Sigmoid colon (tissue), 7 donors: ENCODE measurements around the gene PARP8. TPM values are rescaled to one million over a fixed set of nuclear protein-coding genes. Genes with fewer than 3 reads are reported as not detected.
A peak's percentile ranks its signal among the peaks of the same experiment; 100 is the strongest.
"Not testable (repeated sequence)": the region's sequence is repeated elsewhere in the genome, so short reads cannot be mapped to it uniquely, and the experiment has no call there.

Experiments
- DNase-seq: peaks from one replicate; pipeline ENCODE4 v3.0.0-alpha.2; 2019
- H3K27ac ChIP-seq, 4 donors: fragments of 200-600 bp; sonication (generic); one replicate each; pipeline ENCODE4 v1.5.1; 2016 to 2019; ENCODE audit warnings: mild to moderate bottlenecking in 1 of 4
- H3K27me3 ChIP-seq, 3 donors: fragments of 200-600 bp; sonication (generic); one replicate each; pipeline ENCODE4 v1.5.1; 2019; ENCODE audit warnings: mild to moderate bottlenecking in 1 of 3
- H3K36me3 ChIP-seq, 4 donors: fragments of 200-600 bp; sonication (generic); one replicate each; pipeline ENCODE4 v1.5.1; 2016 to 2019
- H3K4me1 ChIP-seq, 4 donors: fragments of 200-600 bp; sonication (generic); one replicate each; pipeline ENCODE4 v1.5.1; 2017 to 2019
- H3K4me3 ChIP-seq, 4 donors: fragments of 200-600 bp; sonication (generic); one replicate each; pipeline ENCODE4 v1.5.1; 2017 to 2019; ENCODE audit warnings: mild to moderate bottlenecking in 2 of 4, moderate library complexity in 1 of 4
- H3K9me3 ChIP-seq, 4 donors: fragments of 200-600 bp in 3 of 4; sonication (generic) in 3 of 4; one replicate each; pipeline versions ENCODE4 v1.5.1 to v1.6.1; 2013 to 2019
- CTCF ChIP-seq, 4 experiments: fragments of 450-650 bp in 3 of 4; fragments of 200-600 bp in 1 of 4; IDR thresholded peaks; one replicate each; pipeline ENCODE4 v1.5.1; 2016 to 2019; ENCODE audit warnings: antibody characterized with exemption in 4 of 4, mild to moderate bottlenecking in 3 of 4, moderate library complexity in 2 of 4
- EP300 ChIP-seq, 4 donors: sonication (generic); formaldehyde crosslinking; IDR thresholded peaks; one replicate each; pipeline ENCODE4 v1.6.1; 2017; ENCODE audit warnings: antibody characterized with exemption in 4 of 4
- POLR2A ChIP-seq, 2 donors: fragments of 450-650 bp; IDR thresholded peaks; one replicate each; pipeline ENCODE4 v1.6.1; 2016; ENCODE audit warnings: antibody characterized with exemption in 2 of 2, mild to moderate bottlenecking in 2 of 2, moderate library complexity in 2 of 2
- POLR2AphosphoS5 ChIP-seq, 4 donors: sonication (generic); formaldehyde crosslinking; IDR thresholded peaks; one replicate each; pipeline ENCODE4 v1.6.1; 2017; ENCODE audit warnings: antibody characterized with exemption in 4 of 4
- WGBS, 2 donors: extraction: QIAGEN DNeasy Blood & Tissue Kit; methylation state at CpG; one replicate each; pipeline ENCODE4 v1.1.7; 2013; 5-methylcytosine and 5-hydroxymethylcytosine counted together
- intact Hi-C: fragments of 100-400 bp; cut with DNase I; formaldehyde crosslinking; loops from one replicate; pipeline ENCODE4 v1.15.1; 2023
- polyA plus RNA-seq, 3 donors: library from polyadenylated mRNA; stranded (reverse); fragments of 200-250 nt; gene quantifications; one replicate each; pipeline ENCODE4 v1.2.3, GENCODE V29; 2013
- total RNA-seq, 4 donors: library from RNA; depleted of rRNA; stranded (reverse); fragments of >200 nt; gene quantifications; one replicate each; pipeline ENCODE4 v1.1.0, GENCODE V29; 2016
- donor health status: healthy with polysubstance abuse.
- donor health status: Bipolar disorder and iron deficiency.
- donor health status: healthy.

The PARP8 gene
- 10 to 100 TPM in 3 of 4 donors, 1 to 10 TPM in 1; 9.3 to 26.9 (median 14.9) TPM for total RNA-seq
- polyA plus RNA-seq, result 10 to 100 TPM in 1 of 3 donors, 1 to 10 TPM in 2; 1.8 to 13.6 (median 4.8) TPM

- peak; percentile 78 for DNase-seq
- Histone ChIP-seq H3K36me3 (no peaks in the 10 kb centered on the region), H3K4me1 (peaks cover 0 to 25% (median 10%) of the 10 kb centered on the region in 4 donors), H3K27ac (peak within 1 kb of the TSS; percentile 79 to 89 (median 83)), H3K27me3 (no peaks in the 10 kb centered on the region), H3K9me3 (no peaks in the 10 kb centered on the region), H3K4me3 (peak within 1 kb of the TSS; percentile 77 to 98 (median 86))
- TF ChIP-seq POLR2AphosphoS5 (IDR thresholded peaks at IDR 0.05) (peak in 2 of 4 donors; percentile 13 to 30), EP300 (IDR thresholded peaks at IDR 0.05) (no peak)
- intact Hi-C loops, result loop anchor here (5.0 kb wide), 1 partner anchor 86 kb away; no protein-coding TSS in a partner anchor
- WGBS, 2 donors, result 0 to 1% methylated on average over 66 of the region's 66 CpGs
These were observed at the start of gene PARP8 for GRCh38 chr5:50666261-50667022. Gene PARP8, plus strand, starts transcription at chr5:50666637. Its CDS starts 459 bp downstream, at chr5:50667096.

- TF ChIP-seq POLR2A (IDR thresholded peaks at IDR 0.05) (no peak), EP300 (IDR thresholded peaks at IDR 0.05) (no peak), CTCF (IDR thresholded peaks at IDR 0.05) (no peak), POLR2AphosphoS5 (IDR thresholded peaks at IDR 0.05) (no peak)
- Histone ChIP-seq H3K9me3 (no peaks in the 10 kb centered on the region), H3K27ac (no peak overlapping the region), H3K36me3 (no peaks in the 10 kb centered on the region), H3K4me1 (no peaks in the 10 kb centered on the region), H3K27me3 (no peaks in the 10 kb centered on the region), H3K4me3 (no peak overlapping the region)
- intact Hi-C loops, result no loop called here
- DNase-seq, result no peak
- WGBS, 2 donors, result 61 to 79% methylated on average over 3 of the region's 3 CpGs
These were observed 42.8 kb upstream of the PARP8 start for GRCh38 chr5:50623666-50624065.

- DNase-seq, H3K27me3 ChIP-seq, intact Hi-C loops, H3K36me3 ChIP-seq, H3K4me3 ChIP-seq, H3K4me1 ChIP-seq, H3K9me3 ChIP-seq, H3K27ac ChIP-seq: not testable (repeated sequence)
- WGBS, 2 donors, result 51 to 67% methylated on average over 2 of the region's 2 CpGs
These were observed 31.6 kb upstream of the PARP8 start for GRCh38 chr5:50634866-50635265.

GRCh38 chr5:50637576-50637975, 28.9 kb upstream of the PARP8 start:
- DNase-seq, H3K4me1 ChIP-seq, H3K4me3 ChIP-seq, intact Hi-C loops, H3K9me3 ChIP-seq, H3K27ac ChIP-seq, H3K36me3 ChIP-seq, H3K27me3 ChIP-seq: not testable (repeated sequence)
- WGBS, 2 donors, result 67 to 72% methylated on average over 2 of the region's 2 CpGs

GRCh38 chr5:50646591-50646990, 19.8 kb upstream of the PARP8 start:
- TF ChIP-seq EP300 (IDR thresholded peaks at IDR 0.05) (no peak), POLR2AphosphoS5 (IDR thresholded peaks at IDR 0.05) (no peak), POLR2A (IDR thresholded peaks at IDR 0.05) (no peak), CTCF (IDR thresholded peaks at IDR 0.05) (no peak)
- Histone ChIP-seq H3K27ac (no peak overlapping the region), H3K9me3 (no peaks in the 10 kb centered on the region), H3K4me3 (no peak overlapping the region), H3K36me3 (no peaks in the 10 kb centered on the region), H3K4me1 (no peaks in the 10 kb centered on the region), H3K27me3 (no peaks in the 10 kb centered on the region)
- intact Hi-C loops, result no loop called here
- WGBS, 2 donors, result 60 to 83% methylated on average over 3 of the region's 3 CpGs
- DNase-seq, result no peak

GRCh38 chr5:50647726-50648125, 18.7 kb upstream of the PARP8 start:
- intact Hi-C loops, result no loop called here
- no peaks in the 10 kb centered on the region for H3K4me1 ChIP-seq
- TF ChIP-seq POLR2AphosphoS5 (IDR thresholded peaks at IDR 0.05) (no peak), POLR2A (IDR thresholded peaks at IDR 0.05) (no peak), EP300 (IDR thresholded peaks at IDR 0.05) (no peak), CTCF (IDR thresholded peaks at IDR 0.05) (no peak)
- no peak overlapping the region for H3K4me3 ChIP-seq
- no peaks in the 10 kb centered on the region for H3K36me3 ChIP-seq
- no peak for DNase-seq
- H3K9me3 ChIP-seq, result no peaks in the 10 kb centered on the region
- H3K27me3 ChIP-seq, result no peaks in the 10 kb centered on the region
- H3K27ac ChIP-seq, result no peak overlapping the region
- WGBS, 2 donors, result 55 to 82% methylated on average over 3 of the region's 3 CpGs
